ENCODE measurements around the gene UNC13B.

The UNC13B gene

DNA sequence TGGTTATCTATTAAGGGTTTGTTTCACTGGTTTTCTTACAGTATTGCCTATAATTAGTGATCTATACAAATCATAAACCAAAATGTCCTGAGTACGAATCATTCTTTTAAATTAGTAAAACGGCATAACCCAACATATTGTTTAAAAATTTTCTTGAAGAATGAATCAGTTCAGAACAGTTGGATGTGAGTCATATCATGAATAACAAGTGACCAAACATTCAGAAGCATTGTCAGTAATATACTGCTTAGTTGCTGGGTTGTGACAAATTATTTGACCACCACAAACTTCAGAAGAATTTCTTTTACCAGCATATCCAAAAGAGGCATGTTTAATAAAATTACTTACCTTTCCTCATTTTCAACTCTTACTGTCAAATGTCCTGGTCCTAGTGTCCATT is 111.2 kb downstream of the UNC13B start:
- Histone ChIP-seq H3K9me3 (ENCODE audit: control insufficient read depth, insufficient read depth, low read length) (no peaks in the 10 kb centered on the region), H3K4me1 (ENCODE audit: control insufficient read depth, insufficient read depth, low read length) (no peaks in the 10 kb centered on the region), H3K4me3 (ENCODE audit: low read length) (no peak overlapping the region), H3K27ac (ENCODE audit: low read length) (no peak overlapping the region), H3K27me3 (ENCODE audit: control insufficient read depth, insufficient read depth, low read length) (no peaks in the 10 kb centered on the region), H3K36me3 (ENCODE audit: control insufficient read depth, insufficient read depth, low read length) (no peaks in the 10 kb centered on the region)
- WGBS (ENCODE audit: insufficient coverage, insufficient read length) = no CpG with 5 or more reads among the region's 2 CpGs
- DNase-seq (ENCODE audit: low read depth, low spot score) = no peak

DNA sequence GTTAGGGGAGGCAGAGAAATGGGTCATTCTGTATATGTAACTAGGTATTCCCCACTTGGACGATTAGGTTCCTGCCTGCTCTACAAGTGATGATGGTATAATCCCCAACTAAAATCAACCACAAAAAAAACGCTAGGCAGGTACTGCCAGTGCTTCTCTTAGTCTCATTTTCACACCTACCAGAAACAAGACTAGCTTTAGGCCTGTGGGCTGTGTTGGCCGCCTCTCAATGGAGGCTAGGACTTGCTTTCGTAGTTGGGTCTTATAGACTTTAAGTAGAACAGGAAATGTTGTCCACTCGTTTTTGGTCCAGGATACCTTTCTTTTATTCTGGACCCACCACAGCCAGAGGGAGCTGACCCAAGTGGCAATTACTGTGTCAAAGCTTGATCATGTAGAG is 111.8 kb downstream of the UNC13B start:
- Histone ChIP-seq H3K36me3 (ENCODE audit: control insufficient read depth, insufficient read depth, low read length) (no peaks in the 10 kb centered on the region), H3K4me3 (ENCODE audit: low read length) (no peak overlapping the region), H3K9me3 (ENCODE audit: control insufficient read depth, insufficient read depth, low read length) (no peaks in the 10 kb centered on the region), H3K27me3 (ENCODE audit: control insufficient read depth, insufficient read depth, low read length) (no peaks in the 10 kb centered on the region), H3K27ac (ENCODE audit: low read length) (no peak overlapping the region), H3K4me1 (ENCODE audit: control insufficient read depth, insufficient read depth, low read length) (no peaks in the 10 kb centered on the region)
- WGBS (ENCODE audit: insufficient coverage, insufficient read length) = no CpG with 5 or more reads among the region's 5 CpGs
- DNase-seq (ENCODE audit: low read depth, low spot score) = no peak

DNA sequence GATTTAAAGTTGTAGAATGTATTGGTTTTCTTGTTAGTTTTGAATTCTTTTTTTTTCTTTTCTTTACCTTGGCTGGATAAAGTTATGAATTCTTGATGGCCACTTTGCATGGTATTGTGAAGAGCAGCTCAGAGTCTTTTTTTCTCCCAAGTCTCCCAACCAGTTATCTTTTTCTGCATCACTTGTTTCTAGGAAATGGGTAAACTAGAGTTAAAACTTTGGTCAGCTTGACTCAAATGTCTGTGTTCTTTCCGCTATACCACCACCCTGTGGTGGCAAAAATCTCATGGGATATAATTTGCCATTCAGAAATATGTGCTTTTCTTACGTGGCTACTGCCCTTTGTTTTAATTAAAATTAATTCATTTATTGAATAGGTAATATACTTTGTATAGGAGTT is 113.2 kb downstream of the UNC13B start:
- Histone ChIP-seq H3K9me3 (ENCODE audit: control insufficient read depth, insufficient read depth, low read length) (no peaks in the 10 kb centered on the region), H3K4me1 (ENCODE audit: control insufficient read depth, insufficient read depth, low read length) (no peaks in the 10 kb centered on the region), H3K4me3 (ENCODE audit: low read length) (no peak overlapping the region), H3K36me3 (ENCODE audit: control insufficient read depth, insufficient read depth, low read length) (no peaks in the 10 kb centered on the region), H3K27me3 (ENCODE audit: control insufficient read depth, insufficient read depth, low read length) (no peaks in the 10 kb centered on the region), H3K27ac (ENCODE audit: low read length) (no peak overlapping the region)
- DNase-seq (ENCODE audit: low read depth, low spot score) = no peak
- no CpG with 5 or more reads among the region's 2 CpGs for WGBS (ENCODE audit: insufficient coverage, insufficient read length)

DNA sequence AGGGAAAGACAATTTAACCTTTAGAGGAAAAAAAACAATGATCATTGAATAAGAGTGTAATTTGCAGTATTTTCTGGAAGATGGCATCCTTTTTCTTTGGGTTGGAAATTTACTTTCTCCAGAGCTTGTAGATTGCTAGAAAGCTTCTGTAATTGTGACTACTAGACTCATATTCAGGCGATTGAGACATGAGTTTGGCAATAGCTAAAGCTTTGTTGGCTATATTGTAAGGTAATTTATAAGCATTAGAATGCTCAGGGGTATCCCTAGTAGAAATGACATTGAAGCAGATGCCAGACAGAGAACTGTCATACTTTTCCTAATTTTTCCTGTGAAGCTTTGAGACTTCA is 115.3 kb downstream of the UNC13B start:
- no peak for DNase-seq (ENCODE audit: low read depth, low spot score)
- Histone ChIP-seq H3K27ac (ENCODE audit: low read length) (no peak overlapping the region), H3K4me3 (ENCODE audit: low read length) (no peak overlapping the region), H3K9me3 (ENCODE audit: control insufficient read depth, insufficient read depth, low read length) (no peaks in the 10 kb centered on the region), H3K36me3 (ENCODE audit: control insufficient read depth, insufficient read depth, low read length) (no peaks in the 10 kb centered on the region), H3K27me3 (ENCODE audit: control insufficient read depth, insufficient read depth, low read length) (no peaks in the 10 kb centered on the region), H3K4me1 (ENCODE audit: control insufficient read depth, insufficient read depth, low read length) (no peaks in the 10 kb centered on the region)
- no CpG with 5 or more reads among the region's 1 CpG for WGBS (ENCODE audit: insufficient coverage, insufficient read length)

DNA sequence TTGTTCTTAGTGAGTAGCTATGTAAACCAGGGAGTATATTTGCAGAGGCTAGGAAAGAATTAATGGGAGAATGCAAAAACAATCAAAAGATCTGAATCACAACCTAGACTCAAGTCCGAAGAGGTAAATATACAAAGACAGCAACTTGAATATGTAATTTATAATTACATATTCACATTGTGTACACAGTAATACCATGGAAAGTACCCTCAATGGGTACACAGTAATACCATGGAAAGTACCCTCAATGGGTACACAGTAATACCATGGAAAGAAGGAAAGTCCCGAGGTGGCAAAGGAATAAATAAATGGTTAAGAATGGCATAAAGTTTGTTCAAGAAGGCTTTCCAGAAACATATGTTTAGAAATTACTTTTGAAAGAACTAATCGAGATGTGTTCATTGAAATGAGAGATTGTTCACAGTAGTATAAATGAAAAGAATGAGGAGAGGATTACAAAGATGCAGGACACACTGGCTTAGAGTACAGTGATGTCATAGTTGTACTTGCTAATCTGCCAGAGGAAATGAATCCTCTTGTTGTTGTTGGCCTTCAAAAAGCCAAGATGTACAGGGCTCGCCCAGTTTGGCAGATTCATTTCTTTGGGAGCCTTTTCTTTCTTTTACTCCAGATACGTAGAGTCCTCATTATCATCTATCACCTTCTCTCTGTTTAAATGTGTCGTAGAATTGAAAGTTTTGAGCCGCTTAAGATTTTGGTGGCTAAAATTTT is 116.0 kb downstream of the UNC13B start:
- WGBS (ENCODE audit: insufficient coverage, insufficient read length) = no CpG with 5 or more reads among the region's 7 CpGs
- H3K4me3 ChIP-seq (ENCODE audit: low read length) = no peak overlapping the region
- H3K4me1 ChIP-seq (ENCODE audit: control insufficient read depth, insufficient read depth, low read length) = no peaks in the 10 kb centered on the region
- no peak overlapping the region for H3K27ac ChIP-seq (ENCODE audit: low read length)
- H3K27me3 ChIP-seq (ENCODE audit: control insufficient read depth, insufficient read depth, low read length) = no peaks in the 10 kb centered on the region
- H3K36me3 ChIP-seq (ENCODE audit: control insufficient read depth, insufficient read depth, low read length) = no peaks in the 10 kb centered on the region
- no peaks in the 10 kb centered on the region for H3K9me3 ChIP-seq (ENCODE audit: control insufficient read depth, insufficient read depth, low read length)
- DNase-seq (ENCODE audit: low read depth, low spot score) = no peak

DNA sequence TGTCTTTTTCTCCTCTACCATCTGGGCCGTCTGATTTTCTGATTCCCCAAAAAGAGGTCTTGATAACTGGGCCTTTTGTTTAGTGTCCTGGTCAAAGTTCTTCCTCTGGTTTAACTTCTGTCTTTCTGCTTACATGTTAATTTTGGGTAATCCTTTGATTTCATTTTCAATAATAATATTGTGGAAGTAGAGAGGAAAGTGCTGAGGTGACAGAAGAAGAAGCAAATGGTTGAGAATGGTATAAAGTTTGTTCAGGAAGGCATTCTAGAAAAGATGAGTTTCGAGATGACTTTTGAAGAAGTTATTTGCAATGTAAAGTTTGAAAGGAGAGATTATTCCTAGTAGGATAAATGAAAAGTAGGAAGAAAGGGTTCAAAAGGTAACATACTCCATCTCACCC is 118.1 kb downstream of the UNC13B start:
- no peak for DNase-seq (ENCODE audit: low read depth, low spot score)
- H3K36me3 ChIP-seq (ENCODE audit: control insufficient read depth, insufficient read depth, low read length) = no peaks in the 10 kb centered on the region
- no peaks in the 10 kb centered on the region for H3K27me3 ChIP-seq (ENCODE audit: control insufficient read depth, insufficient read depth, low read length)
- no peak overlapping the region for H3K27ac ChIP-seq (ENCODE audit: low read length)
- H3K9me3 ChIP-seq (ENCODE audit: control insufficient read depth, insufficient read depth, low read length) = no peaks in the 10 kb centered on the region
- WGBS (ENCODE audit: insufficient coverage, insufficient read length) = 100% methylated on average over 1 of the region's 2 CpGs
- no peak overlapping the region for H3K4me3 ChIP-seq (ENCODE audit: low read length)
- H3K4me1 ChIP-seq (ENCODE audit: control insufficient read depth, insufficient read depth, low read length) = no peaks in the 10 kb centered on the region

DNA sequence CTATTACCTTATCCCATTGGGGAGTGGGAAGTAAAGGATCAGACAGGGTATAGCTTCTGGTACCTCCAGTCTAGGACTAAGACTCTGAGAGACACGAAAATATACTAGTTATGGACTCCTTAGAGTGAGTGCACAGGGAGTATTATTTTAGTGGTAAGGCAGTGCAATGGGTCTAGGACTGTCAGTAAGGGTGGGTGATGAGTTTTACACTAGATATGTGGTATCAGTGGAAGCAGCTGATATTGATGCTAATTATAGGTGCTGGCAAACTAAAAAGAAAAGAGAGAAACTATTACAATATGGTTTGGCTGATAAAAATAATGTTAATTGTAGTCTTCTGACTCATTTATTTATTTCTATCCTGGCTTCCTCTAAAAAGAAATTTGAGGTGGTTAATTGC is 118.6 kb downstream of the UNC13B start:
- Histone ChIP-seq H3K27ac (ENCODE audit: low read length) (no peak overlapping the region), H3K4me3 (ENCODE audit: low read length) (no peak overlapping the region), H3K36me3 (ENCODE audit: control insufficient read depth, insufficient read depth, low read length) (no peaks in the 10 kb centered on the region), H3K4me1 (ENCODE audit: control insufficient read depth, insufficient read depth, low read length) (no peaks in the 10 kb centered on the region), H3K27me3 (ENCODE audit: control insufficient read depth, insufficient read depth, low read length) (no peaks in the 10 kb centered on the region), H3K9me3 (ENCODE audit: control insufficient read depth, insufficient read depth, low read length) (no peaks in the 10 kb centered on the region)
- no CpG with 5 or more reads among the region's 1 CpG for WGBS (ENCODE audit: insufficient coverage, insufficient read length)
- no peak for DNase-seq (ENCODE audit: low read depth, low spot score)

DNA sequence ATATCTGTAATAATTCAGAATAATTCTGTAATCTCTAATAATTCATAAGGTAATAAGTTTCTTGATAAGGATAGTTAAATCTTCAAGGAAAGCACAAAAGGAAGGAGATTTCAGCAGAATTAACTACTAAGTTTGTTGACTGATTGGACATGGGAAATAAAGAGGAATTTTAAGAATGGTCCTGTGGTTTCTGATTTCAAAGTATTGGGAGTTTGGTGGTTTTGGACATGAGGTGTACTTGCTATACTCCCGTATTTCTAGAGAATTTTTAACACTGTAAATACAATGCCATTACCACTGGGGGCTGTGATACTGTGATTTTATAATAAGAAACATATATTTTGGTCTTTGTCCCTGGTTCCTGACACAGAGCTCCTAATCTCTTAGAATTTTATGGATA is 123.9 kb downstream of the UNC13B start:
- DNase-seq (ENCODE audit: low read depth, low spot score) = no peak
- H3K9me3 ChIP-seq (ENCODE audit: control insufficient read depth, insufficient read depth, low read length) = no peaks in the 10 kb centered on the region
- no peak overlapping the region for H3K27ac ChIP-seq (ENCODE audit: low read length)
- WGBS (ENCODE audit: insufficient coverage, insufficient read length) = no CpG with 5 or more reads among the region's 1 CpG
- no peaks in the 10 kb centered on the region for H3K4me1 ChIP-seq (ENCODE audit: control insufficient read depth, insufficient read depth, low read length)
- no peak overlapping the region for H3K4me3 ChIP-seq (ENCODE audit: low read length)
- no peaks in the 10 kb centered on the region for H3K27me3 ChIP-seq (ENCODE audit: control insufficient read depth, insufficient read depth, low read length)
- H3K36me3 ChIP-seq (ENCODE audit: control insufficient read depth, insufficient read depth, low read length) = no peaks in the 10 kb centered on the region

DNA sequence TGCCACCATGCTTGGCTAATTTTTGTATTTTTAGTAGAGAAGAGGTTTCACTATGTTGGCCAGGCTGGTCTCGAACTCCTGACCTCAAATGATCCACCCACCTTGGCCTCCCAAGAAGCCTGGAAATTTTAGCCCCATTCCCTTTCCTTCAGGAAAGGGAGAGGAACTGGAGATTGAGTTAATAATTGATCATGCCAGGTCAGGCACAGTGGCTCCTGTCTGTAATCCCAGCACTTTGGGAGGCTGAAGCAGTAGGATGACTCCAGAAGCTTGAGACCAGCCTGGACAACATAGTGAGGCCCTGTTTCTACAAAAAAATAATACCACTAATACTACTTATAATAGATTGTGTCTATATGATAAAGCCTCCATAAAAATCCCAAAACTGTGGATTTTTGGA is 124.6 kb downstream of the UNC13B start:
- no peaks in the 10 kb centered on the region for H3K36me3 ChIP-seq (ENCODE audit: control insufficient read depth, insufficient read depth, low read length)
- H3K4me3 ChIP-seq (ENCODE audit: low read length) = no peak overlapping the region
- no peaks in the 10 kb centered on the region for H3K9me3 ChIP-seq (ENCODE audit: control insufficient read depth, insufficient read depth, low read length)
- no peaks in the 10 kb centered on the region for H3K4me1 ChIP-seq (ENCODE audit: control insufficient read depth, insufficient read depth, low read length)
- H3K27me3 ChIP-seq (ENCODE audit: control insufficient read depth, insufficient read depth, low read length) = no peaks in the 10 kb centered on the region
- no peak for DNase-seq (ENCODE audit: low read depth, low spot score)
- WGBS (ENCODE audit: insufficient coverage, insufficient read length) = no CpG with 5 or more reads among the region's 1 CpG
- no peak overlapping the region for H3K27ac ChIP-seq (ENCODE audit: low read length)

DNA sequence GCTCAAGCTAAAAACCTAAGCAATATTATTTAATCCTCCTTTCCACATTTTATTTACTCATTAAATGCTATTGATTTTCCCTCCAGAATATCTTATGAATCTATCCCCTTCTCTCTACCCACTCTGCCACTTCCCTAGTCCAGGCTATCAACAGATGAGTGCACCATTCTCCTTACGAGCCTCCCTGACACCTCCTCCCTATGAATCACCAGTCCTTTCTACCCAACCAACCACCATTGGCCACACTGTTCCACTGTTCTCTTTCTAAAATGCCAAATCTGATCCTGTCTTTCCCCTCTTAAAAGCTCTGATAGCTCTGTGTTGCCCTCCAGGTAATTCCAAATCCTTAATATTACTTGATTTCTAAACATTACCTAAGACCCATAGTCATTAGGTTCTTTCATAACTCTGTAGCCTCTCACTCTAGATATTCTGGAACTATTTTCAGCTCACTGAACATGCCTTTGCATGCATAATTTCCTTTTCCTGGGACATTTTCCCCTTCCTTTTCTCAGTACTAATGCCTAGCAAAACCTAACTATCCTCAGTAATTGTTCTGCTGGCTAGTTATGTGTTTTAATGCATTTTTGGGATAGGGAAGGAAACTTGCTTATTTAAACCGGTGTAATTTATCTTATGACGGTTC is 126.3 kb downstream of the UNC13B start:
- Histone ChIP-seq H3K27me3 (ENCODE audit: control insufficient read depth, insufficient read depth, low read length) (no peaks in the 10 kb centered on the region), H3K4me3 (ENCODE audit: low read length) (no peak overlapping the region), H3K27ac (ENCODE audit: low read length) (no peak overlapping the region), H3K4me1 (ENCODE audit: control insufficient read depth, insufficient read depth, low read length) (no peaks in the 10 kb centered on the region), H3K9me3 (ENCODE audit: control insufficient read depth, insufficient read depth, low read length) (no peaks in the 10 kb centered on the region), H3K36me3 (ENCODE audit: control insufficient read depth, insufficient read depth, low read length) (no peaks in the 10 kb centered on the region)
- DNase-seq (ENCODE audit: low read depth, low spot score) = no peak
- WGBS (ENCODE audit: insufficient coverage, insufficient read length) = no CpG with 5 or more reads among the region's 3 CpGs

DNA sequence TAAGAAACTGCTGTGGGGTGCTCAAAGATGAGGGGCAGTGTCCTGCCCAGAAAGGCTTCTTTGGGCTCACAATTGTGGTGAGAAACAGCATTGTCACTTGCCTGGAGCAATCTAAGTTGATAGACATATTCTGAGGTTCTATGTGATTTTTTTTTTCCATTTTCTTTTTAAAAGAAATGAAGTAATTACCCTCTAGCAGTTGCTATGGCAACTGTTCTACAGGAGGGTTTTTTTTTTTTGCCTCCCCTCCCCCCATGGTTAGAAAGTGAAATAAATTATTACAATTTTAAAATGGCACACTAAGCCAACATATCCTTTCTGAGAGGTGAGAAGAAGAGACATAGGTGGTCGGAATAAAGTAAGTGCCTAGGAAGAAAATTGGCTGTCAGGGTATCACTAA is 127.0 kb downstream of the UNC13B start:
- no peak overlapping the region for H3K4me3 ChIP-seq (ENCODE audit: low read length)
- no peaks in the 10 kb centered on the region for H3K27me3 ChIP-seq (ENCODE audit: control insufficient read depth, insufficient read depth, low read length)
- no peak for DNase-seq (ENCODE audit: low read depth, low spot score)
- no peak overlapping the region for H3K27ac ChIP-seq (ENCODE audit: low read length)
- H3K36me3 ChIP-seq (ENCODE audit: control insufficient read depth, insufficient read depth, low read length) = no peaks in the 10 kb centered on the region
- H3K9me3 ChIP-seq (ENCODE audit: control insufficient read depth, insufficient read depth, low read length) = no peaks in the 10 kb centered on the region
- no CpG with 5 or more reads among the region's 1 CpG for WGBS (ENCODE audit: insufficient coverage, insufficient read length)
- no peaks in the 10 kb centered on the region for H3K4me1 ChIP-seq (ENCODE audit: control insufficient read depth, insufficient read depth, low read length)
